Activated CD4-positive, alpha-beta T cell treated with anti-CD3 and anti-CD28 coated beads, Interleukin-2, amount 50 U/mL, for 48 hours (primary cell): ENCODE data around the gene ZYX.
"Not testable (repeated sequence)": the region's sequence is repeated elsewhere in the genome, so short reads cannot be mapped to it uniquely, and the experiment has no call there.

ENCODE experiments used
- DNase-seq, 2 experiments: peaks; one replicate each; pipeline ENCODE4 v3.0.0-alpha.2; 2020

ZYX gene

GRCh38 chr7:143420624-143421023, 39.5 kb downstream of the ZYX start:
- not testable (repeated sequence) for DNase-seq

GRCh38 chr7:143422033-143422432, 40.9 kb downstream of the ZYX start:
- no peak for DNase-seq

GRCh38 chr7:143424476-143424875, 43.3 kb downstream of the ZYX start:
- DNase-seq = not testable (repeated sequence)

GRCh38 chr7:143426479-143427142, 45.5 kb downstream of the ZYX start:
- DNase-seq = no peak

- no peak for DNase-seq
Measured at GRCh38 chr7:143429770-143430698, 48.9 kb downstream of the ZYX start.

- no peak for DNase-seq
Measured at GRCh38 chr7:143431109-143431508, 50.0 kb downstream of the ZYX start.

- no peak for DNase-seq
Measured at GRCh38 chr7:143433759-143434158, 52.6 kb downstream of the ZYX start.

- DNase-seq = no peak
Measured at GRCh38 chr7:143434660-143435059, 53.5 kb downstream of the ZYX start.

- DNase-seq = no peak
Measured at GRCh38 chr7:143435266-143435665, 54.1 kb downstream of the ZYX start.

- no peak for DNase-seq
Measured at GRCh38 chr7:143436325-143436946, 55.3 kb downstream of the ZYX start.

- DNase-seq = no peak
Measured at GRCh38 chr7:143437578-143437977, 56.4 kb downstream of the ZYX start.

GRCh38 chr7:143439866-143440265, 58.7 kb downstream of the ZYX start:
- no peak for DNase-seq
